Measurements from ENCODE around the gene EYS.

- no peak for TF ChIP-seq CTCF (IDR thresholded peaks at IDR 0.05; ENCODE audit: control extremely low read depth in 1 of 3, insufficient read depth in 1 of 3, low read depth in 1 of 3, low read length in 3 of 3)
- no peak for TF ChIP-seq TBP (IDR thresholded peaks at IDR 0.05; ENCODE audit: low read depth, low read length)
- TF ChIP-seq BCL11A (IDR thresholded peaks at IDR 0.05; ENCODE audit: low read depth in 2 of 2, low read length in 2 of 2), result no peak
- no peak for TF ChIP-seq EP300 (IDR thresholded peaks at IDR 0.05; ENCODE audit: borderline replicate concordance in 1 of 2, low read depth in 2 of 2, low read length in 2 of 2)
Observed at GRCh38 chr6:64685401-64685800, 1021.6 kb downstream of the EYS start.

All from H1 (cell line).